HG03095 (cell line): Measurements from ENCODE around the gene XPR1.
A peak's percentile ranks its signal among the peaks of the same experiment; 100 is the strongest.

Experiments used
- ATAC-seq: cut with Tn5 transposase; IDR thresholded peaks from one replicate; pipeline ENCODE4 v1.9.1; 2021; ENCODE audit warnings: moderate library complexity; ENCODE audit not compliant: unreplicated experiment

The XPR1 gene

DNA sequence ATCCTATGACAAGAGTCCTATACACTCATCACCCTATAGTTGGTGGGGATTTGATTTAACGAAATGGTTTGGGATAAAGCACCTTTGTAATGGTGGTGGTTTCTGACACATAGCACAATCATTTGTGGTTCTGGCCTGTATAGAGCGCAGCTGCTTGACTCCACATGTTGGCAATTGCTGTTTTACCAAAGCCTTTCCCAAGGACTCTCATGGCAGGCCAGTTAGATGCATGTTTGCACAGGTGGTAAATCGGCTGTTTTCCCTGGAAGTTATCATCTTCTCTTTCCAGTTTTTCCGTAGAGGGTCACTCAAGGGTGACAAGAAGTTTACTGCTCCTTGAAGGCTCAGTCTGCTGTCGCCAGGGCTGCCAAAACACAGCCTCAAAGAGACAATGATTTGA lies 17.1 kb upstream of the XPR1 start:
- ATAC-seq: no peak

DNA sequence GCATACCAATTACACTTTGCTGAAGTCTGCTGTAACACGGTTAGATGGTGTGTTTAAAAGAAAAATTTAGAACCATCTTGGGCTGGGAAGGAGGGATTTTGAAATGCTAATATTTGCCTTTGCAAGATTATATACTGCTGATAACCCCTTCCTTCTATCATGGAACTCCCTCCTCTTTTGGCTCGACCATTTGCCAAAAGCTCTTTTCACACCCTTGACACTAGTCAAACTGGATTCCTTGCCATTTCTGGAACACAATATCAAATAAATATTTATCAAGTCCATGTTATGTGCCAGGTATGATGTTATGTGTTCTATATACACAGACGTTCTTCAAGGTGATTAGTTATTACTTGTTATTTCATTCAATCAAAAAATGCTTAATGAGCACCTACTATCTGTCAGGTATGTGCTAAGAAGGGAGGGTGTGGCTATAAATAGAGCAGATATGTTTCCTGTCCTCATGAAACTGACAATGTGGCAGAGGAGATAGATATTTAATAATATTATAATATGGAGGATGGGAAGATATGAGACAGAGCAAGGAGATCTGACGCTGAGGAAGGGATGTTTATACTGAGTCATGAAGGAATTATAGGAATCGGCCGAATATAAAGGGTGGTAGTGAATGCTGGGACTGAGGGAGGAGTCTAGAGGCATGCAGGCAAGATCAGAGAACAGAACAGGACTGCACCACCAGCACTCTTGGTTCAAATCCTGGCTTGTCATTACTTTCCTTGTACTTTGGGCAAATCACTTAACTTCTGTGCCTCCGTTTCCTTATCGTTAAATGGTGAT lies 16.1 kb upstream of the XPR1 start:
- ATAC-seq: no peak

GRCh38 chr1:180616439-180616838 lies 15.4 kb upstream of the XPR1 start:
- ATAC-seq: no peak

DNA sequence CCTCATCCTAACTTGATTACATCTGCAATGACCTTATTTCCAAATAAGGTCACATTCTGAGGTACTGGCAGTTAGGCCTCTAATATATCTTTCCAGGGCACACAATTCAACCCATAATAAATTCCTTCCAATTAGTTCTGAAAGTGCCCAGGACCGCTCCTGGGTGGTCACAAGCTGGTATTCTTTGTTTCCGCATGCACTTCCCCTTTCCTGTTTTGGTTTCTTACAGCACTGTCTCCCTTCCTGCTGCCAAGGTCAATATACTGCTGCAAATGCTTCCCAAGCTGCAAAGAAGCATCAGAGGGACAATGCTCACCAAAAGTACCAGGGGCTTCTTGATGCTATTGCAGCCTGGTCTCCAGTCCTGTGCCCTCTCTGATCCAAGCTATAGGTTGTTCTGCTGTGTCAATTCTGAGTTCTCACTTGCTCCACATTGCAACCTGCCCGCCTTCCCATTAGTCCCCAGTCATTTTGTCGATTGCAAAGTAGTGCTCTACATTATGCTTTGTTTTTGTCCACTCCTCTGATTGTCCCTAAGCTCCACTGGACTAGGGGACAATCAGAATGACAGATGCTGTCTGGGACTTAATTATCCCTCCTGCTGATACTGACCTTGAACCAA lies 13.9 kb upstream of the XPR1 start:
- ATAC-seq: no peak

DNA sequence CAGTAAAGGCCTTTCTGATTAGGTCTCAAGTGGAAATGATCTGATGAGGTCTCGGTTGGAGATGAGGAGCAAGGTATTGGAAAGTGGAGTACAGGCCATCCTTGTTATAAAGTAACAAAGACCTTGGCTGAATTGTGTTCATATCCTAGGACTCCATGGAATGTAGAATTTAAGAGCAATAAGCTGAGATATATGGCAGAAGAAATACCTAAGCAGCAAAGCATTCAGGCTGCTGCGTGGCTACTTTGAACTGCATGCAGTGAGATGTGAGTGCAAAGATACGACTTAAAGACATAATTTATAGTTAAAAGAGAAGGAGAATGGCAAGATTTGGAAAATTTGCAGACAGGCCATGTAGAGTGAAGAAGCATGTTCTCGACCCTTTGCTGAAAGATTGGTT lies 11.2 kb upstream of the XPR1 start:
- no peak for ATAC-seq

DNA sequence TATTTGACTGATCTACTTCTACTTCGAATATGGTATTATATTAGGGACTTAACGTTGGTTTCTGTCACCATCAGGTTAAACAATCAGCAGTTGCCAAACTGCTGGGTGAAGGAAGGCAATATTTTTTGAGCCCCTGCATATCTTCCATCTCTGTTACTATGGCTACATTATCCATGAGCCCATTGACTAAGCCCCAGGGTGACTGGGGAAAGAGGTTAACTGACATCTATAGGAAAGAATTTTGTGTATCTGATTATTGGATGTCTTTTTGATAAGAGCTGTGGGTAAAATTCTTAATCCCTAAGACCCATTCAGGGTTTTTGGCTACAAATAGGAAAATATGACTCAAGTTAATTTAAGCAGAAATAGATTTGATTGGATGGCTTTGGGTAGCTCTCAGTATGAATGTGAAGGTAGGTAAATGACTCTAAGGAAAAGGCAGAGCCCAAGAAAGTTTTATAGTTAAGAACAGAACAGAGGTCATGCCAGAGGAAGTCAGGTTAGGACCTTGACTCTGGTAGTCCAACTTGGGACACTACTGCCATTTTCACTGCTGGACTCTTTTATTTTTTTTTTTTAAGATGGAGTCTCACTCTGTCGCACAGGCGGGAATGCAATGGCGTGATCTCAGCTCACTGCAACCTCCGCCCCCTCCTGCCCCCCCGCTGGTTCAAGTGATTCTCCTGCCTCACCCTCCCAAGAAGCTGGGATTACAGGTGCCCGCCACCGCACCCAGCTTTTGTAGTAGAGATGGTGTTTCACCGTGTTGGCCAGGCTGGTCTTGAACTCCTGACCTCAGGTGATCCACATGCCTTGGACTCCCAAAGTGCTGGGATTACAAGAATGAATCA lies 8.9 kb upstream of the XPR1 start:
- no peak for ATAC-seq

GRCh38 chr1:180623579-180624347 lies 8.1 kb upstream of the XPR1 start:
- ATAC-seq: no peak

GRCh38 chr1:180626711-180627110 lies 5.1 kb upstream of the XPR1 start:
- ATAC-seq: no peak

DNA sequence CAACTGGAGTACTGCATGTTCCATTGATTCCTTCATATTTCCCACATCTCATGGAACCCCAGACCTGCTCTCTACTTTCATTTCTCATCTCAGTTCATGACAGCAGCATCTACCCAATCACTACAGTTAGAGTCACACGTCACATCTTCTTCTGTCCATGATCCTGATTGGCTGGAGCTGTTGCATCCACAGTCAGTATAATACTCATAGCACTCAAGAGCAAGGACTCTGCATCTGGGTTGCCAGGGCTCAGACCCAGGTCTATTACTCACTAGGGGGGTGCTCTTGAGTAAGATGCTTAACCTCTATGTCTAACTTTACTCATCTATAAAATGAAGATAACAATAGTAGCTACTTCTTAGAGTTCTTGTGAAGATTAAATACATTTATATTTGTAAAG lies 4.4 kb upstream of the XPR1 start:
- no peak for ATAC-seq

DNA sequence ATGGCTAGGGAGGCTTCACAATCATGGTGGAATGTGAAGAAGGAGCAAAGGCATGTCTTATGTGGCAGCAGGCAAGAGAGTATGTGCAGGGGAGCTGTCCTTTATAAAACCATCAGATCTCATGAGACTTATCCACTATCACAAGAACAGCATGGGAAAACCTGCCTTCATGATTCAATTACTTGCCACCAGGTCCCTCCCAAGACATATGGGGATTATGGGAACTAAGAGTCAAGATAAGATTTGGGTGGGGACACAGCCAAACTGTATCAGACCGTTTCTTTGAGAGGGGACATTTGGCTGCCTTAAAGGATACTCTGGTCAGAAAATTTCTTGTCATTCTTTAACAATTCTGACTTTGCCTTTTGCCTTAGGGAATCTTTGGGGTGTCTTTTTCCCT lies 3.2 kb upstream of the XPR1 start:
- no peak for ATAC-seq

- no peak for ATAC-seq
These were observed 1.2 kb upstream of the XPR1 start for GRCh38 chr1:180630408-180631193.

- no peak for ATAC-seq
These were observed 542 bp upstream of the XPR1 start for GRCh38 chr1:180631194-180631765.

DNA sequence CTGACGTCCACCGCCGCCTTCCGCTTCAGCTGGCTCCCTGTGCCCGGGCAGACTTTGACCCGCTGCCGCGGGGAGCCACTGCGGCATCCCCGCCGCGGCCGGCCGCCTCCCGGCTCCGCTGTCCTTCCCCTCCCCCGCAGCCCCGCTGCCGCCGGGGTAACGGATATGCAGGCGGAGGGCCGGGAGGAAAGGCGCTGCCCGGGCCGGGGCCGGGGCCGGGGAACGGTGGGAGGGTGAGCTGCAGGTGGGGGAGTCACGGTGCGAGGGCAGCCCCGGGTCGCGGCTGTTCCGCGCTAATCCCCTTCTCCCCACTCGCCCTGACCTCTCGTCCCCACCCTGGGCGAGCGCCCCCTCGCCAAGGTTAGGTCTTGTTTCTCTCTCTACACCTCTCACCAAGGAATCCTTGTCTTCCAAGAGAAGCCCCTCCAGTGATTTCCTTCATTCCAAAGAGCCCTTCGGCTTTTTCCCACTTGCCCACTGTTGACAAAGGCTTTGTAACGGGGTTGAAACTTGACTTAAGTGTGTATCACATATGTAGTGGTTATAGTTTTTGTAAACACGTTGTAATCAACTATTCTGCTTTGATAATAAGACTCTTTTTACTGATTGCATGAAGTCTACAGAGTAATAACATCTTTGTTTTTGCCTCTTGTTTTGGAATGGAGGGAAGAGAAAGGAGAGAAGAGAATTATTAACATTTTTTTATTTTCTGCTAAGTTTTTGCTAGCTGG lies 669 bp downstream of the XPR1 start:
- peak; percentile 36 for ATAC-seq

DNA sequence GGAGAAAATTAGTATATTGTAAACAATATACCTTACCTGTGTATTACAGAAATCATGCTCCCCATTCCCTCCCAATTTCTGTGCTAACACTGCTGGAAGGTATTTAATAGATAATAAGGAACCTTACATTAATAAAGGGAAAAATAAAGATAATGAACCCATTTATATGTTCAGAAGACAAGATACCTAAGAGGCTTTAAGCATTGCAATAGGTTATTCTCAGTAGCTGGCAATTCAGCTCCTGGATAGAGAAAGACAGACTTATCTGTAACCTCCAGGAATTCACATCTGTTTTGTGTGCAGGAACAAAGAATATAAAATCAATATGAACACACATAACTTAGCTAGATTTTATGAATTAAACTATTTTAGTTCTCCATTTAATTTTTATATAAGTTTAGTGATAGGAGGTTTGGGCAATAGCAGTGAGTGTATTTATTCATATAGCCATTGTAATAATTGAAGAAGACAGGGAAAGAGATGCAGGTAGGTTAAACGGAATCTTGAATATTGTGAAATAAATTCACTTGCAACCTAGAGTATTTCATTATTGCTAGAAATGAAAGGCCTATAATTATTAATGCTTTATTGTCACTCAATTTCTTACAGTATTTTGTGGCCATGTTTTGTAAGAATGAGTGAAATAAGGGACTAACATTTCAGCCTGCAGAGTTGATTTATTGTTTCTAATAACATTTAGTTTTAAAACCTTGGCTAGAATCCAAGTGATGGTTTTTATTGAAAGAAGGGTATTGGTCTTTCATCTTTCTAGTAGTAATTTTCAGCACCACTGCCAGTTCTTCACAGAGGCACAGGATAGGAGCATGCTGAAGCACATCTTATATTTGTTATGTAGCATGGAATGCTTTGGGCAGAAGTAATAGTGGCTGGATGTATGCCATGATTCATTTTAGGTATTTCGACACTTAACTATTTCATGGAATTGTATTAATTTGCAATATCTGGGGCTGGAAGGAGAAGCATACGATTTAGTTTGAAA lies 1.5 kb downstream of the XPR1 start:
- no peak for ATAC-seq

DNA sequence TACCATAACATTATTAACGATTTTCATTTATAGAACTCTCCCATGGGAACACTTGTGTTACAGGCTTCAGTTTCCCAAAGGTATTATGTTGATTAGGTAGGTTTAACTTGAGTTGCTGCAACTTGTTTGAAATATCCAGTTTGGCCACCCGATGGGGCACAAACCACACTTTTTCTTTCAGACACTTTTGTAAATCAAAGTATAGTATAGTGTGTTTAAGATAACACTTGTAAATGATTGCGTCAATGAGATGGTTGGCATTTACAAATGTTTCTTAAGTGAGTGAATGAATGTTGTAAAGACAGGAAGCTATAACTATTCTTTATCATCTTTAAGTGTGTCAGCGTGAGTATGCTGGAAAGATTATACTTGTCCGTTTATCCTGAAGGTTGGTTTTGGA lies 4.3 kb downstream of the XPR1 start:
- no peak for ATAC-seq

DNA sequence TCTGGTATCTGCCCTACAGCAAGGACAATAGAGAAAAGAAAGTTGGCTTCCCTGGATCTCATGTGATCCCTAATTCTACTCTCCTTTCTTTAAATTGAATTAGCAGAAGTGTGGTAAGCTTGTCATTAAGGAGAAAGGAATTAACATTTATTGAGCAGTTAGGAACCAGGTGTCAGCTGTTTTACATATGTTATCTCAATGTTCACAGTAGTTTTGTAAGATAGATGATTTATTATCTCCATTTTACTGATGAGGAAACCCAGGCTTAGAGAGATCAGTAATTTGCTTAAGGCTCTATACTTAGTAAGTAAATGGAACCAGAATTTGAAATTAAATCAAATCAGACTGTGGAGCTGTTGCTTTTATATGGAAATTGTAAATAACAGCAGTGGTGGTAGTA lies 8.0 kb downstream of the XPR1 start:
- ATAC-seq: no peak

GRCh38 chr1:180640531-180640949 lies 8.7 kb downstream of the XPR1 start:
- ATAC-seq: no peak

- ATAC-seq: no peak
These were observed 9.8 kb downstream of the XPR1 start for GRCh38 chr1:180641662-180642061.
